Measurements from ENCODE around the gene CBX1.
A peak's percentile ranks its signal among the peaks of the same experiment; 100 is the strongest.
"Not testable (repeated sequence)": the region's sequence is repeated elsewhere in the genome, so short reads cannot be mapped to it uniquely, and the experiment has no call there.

Gene CBX1

DNA sequence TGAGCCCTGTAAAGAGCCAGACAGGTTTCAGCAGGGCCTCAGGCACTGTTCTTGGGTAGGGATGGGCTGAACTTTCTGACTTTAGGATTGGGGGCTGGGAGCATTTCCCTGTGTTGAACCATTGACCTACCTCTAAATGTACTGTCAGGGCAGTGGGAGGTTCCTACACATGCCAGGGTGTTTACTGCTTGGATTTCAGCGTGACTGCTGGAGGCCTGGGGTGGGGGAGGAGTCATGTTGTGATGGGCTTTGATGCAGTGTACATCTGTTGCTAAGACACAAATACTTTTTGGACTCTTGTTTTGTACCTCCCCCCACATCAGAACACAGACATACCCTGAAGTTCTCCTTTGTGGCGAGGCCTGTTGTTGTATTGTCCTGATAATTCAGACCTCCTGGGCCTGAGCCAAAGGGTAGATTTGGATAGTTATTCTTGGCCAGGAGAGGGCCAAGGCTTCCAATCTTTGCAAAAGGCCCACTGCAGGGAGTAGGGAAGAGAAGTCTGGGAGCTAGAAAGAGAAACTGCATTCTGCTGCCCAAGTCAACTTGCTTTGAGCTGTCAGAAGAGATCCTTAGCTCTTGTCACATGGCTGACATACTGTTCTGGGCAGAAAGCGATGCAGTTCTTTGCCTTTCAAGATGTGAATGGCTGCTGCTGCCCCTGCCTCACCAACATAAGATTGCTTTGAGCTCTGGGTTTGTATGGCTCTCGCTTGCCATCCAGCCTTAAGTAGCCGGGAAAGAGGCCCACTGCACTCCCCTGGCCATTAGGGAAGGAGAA lies 49.4 kb downstream of the CBX1 start:
- DNase-seq (ENCODE audit: low read depth), result peak; percentile 95

DNA sequence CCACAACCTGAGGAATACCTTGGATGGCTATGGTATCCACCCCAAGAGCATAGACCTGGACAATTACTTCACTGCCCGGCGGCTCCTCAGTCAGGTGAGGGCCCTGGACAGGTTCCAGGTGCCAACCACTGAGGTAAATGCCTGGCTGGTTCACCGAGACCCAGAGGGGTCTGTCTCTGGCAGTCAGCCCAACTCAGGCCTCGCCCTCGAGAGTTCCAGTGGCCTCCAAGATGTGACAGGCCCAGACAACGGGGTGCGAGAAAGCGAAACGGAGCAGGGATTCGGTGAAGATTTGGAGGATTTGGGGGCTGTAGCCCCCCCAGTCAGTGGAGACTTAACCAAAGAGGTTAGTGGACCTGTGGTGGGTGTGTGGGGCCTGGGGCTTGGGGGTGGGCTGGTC lies 50.0 kb downstream of the CBX1 start:
- no peak for DNase-seq (ENCODE audit: low read depth)

DNA sequence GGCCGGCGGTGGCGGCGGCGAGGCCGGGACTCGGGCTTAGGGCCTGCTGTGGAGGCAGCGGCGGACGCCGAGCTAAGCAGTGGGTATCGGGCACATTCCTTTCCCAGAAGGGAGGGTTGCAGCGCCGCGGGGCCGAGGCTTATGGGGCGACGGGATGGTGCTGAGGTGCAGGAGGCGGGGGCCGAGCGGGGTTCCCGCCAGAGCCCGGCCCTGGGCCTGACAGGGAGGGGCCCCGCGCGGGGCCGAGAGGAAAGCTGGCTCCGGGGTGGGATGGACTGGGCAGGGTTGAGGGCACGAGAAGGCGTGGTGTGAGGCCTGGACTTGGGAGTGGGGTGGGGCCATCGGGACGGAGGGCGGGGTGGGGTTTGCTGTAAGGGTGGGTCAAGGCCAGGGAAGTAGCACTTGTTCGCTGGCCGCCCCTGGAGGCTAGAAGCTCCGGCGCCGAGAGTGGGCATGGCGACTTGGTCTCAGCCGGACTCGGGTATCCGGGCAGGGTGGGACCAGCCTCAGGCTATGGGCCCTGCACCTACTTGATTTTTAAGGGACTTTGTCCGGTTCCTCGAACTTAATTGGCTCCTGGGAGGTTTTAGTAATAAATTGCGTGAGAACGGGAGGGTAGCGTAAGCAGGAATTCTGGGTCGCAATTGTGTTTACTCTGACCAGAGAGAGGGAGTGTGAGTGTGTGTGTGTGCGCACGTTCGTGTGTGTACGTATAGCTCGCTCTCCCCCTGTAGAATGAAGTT lies 52.7 kb downstream of the CBX1 start:
- DNase-seq (ENCODE audit: low read depth), result peak; percentile 96

DNA sequence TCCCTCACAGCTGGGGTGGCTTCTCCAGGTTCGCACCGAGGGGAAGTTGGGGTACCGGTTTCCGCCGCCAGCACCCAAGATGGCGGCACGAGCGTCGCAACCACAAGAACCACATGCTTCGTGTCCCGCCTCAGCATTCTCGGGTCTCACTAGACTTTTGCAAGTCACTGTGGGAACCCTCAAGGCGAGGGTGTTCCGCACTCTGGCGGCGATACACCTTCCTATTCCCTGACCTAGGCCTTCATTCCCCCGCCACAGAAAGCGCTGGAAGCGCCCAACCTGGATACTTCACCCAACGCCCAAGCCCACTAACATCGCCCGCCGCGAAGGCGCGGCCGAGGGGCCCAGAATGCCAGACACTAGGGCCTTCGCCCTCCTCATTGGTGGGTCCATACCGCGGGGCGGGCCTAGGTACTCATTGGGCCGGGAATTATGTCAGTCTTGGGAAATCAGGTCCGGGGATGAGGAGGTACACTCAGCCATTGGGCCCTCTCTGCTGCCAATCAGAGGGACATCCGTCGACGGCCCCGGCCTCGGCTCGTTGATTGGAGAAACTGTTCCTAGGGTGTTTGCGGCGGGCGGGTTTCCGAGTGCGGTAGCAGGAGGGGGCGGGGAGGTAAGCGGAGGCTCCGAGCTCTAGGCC lies 53.4 kb downstream of the CBX1 start, which contains the start of gene NFE2L1:
NFE2L1 (plus strand) TSS at position 619 of the 643 bp plus-strand sequence. CDS start 2,760 bp downstream, outside the sequence.
- DNase-seq (ENCODE audit: low read depth), result peak; percentile 99

DNA sequence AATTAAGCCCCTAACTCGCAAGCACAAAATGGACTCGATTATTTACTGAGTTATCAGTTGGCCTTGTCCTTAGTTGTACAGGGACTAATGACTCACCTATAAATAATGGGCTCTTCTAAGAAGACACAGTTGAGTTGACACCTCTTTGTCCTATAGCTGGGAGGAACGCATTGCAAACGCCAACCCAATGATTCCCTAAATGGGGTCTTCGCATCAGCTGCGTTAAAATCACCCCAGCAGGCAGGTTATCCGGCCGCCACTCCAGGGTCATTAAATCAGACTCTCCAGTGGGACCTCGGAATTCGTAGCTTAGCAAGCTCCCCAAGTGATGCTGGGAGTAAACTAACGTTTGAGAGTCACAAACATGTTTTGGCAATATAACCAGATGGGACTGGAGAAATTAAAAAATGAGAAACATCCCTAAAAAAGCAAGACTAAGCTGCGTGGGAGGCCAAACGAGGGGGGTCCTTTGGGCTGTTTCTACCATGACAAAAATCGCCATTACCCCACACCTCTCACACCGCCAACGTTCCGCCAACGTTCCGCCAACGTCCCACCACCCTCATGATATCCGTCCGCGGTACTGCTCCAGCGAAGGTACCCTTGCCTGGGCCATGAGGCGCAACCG lies 54.1 kb downstream of the CBX1 start:
- DNase-seq (ENCODE audit: low read depth), result no peak

DNA sequence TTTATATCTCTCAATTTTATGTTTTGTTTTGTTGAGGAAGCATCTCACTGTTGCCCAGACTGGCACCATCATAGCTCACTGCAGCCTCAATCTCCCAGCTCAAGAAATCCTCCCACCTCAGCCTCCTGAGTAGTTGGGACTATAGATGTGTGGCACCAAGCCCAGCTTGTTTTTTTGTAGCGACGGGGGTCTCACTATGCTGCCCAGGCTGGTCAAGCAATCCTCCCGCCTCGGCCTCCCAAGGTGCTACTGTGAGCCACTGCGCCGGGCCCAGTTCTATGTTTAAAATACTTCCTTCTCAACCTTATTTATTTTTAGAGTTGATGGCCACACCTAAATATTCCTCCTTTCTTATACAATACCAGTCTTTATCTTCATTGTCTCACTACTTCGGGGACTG lies 55.0 kb downstream of the CBX1 start:
- no peak for DNase-seq (ENCODE audit: low read depth)

DNA sequence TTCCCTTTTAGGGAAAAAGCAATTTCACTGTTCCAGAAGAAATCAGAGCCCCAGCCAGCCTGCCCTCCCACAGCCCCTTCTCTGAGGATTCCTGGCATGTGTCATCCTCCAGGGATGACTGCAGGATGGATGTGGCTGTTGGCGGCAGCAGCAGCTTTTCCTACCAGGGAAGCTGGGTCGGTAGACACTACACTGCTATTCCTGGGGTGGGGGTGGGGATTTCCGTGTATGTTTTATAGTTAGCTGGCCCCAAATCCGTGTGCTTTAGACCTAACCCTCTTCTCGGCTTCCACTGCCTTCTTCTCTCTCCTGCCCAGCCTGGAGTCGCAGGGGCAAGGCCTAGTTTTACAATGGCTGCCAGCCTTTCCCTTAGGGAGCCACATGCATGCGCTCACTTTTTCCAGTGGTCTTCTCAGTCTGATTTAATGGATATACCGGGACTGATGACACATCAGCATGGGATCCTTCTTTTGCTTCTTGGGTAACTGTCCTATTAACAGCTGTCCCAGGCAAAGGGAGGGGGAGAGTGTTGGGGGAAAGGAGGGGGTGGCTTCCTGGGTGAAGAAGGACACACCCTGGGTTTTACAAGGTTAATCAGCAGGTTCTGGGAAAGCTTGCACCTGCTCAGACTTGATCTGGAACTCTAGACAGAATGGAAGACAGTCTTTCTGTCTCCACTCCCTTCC lies 55.8 kb downstream of the CBX1 start:
- no peak for DNase-seq (ENCODE audit: low read depth)

DNA sequence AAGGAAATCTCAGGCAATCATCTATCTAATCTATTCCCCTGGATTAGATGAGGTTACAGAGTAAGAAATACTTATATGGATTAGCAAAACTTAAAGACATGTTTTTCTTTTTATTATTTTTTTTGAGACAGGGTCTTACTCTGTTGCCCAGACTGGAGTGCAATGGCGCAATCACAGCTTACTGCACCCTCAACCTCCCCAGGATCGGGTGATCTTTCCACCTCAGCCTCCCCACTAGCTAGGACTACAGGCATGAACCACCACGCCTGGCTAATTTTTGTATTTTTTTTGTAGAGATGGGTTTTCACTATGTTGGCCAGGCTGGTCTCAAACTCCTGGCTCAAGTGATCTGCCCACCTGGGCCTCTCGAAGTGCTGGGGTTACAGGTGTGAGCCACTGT lies 56.4 kb downstream of the CBX1 start:
- DNase-seq (ENCODE audit: low read depth), result no peak

DNA sequence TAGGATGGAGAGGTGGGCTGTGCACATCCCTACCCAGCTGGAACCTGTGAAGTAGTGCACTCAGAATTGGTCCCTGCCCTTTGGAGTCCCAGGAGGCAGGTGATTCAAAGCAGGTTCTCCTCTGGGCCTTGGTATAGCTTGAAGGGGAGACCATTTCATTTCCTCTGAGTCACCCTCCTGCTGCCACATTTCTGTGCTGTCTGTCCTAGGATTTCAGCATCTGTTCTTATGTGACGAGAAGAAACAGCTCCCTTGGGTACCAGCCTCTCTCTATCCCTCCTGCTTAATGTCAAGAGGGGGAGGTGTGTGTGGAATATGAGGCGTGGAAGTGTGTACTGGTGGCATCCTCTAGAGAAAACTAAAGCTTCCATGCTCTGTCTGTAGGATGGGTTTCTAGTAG lies 58.1 kb downstream of the CBX1 start:
- DNase-seq (ENCODE audit: low read depth), result no peak

DNA sequence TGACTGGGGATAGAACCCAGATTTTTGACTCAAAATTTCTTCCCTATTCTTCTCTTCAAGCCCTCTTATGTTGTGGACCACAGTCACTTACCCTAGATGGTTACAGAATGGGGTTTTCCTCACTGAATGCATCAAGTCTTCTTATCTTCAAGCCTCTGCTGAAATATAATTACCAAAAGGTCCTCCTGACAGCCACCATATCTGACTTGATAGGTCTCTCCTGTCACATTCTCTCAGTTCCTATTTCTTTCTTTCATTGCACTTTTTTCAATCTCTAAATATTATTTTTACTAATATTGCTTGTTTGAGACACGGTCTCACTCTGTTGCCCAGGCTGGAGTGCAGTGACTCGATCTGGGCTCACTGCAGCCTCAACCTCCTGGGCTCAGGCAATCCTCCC lies 62.6 kb downstream of the CBX1 start:
- DNase-seq (ENCODE audit: low read depth), result no peak

DNA sequence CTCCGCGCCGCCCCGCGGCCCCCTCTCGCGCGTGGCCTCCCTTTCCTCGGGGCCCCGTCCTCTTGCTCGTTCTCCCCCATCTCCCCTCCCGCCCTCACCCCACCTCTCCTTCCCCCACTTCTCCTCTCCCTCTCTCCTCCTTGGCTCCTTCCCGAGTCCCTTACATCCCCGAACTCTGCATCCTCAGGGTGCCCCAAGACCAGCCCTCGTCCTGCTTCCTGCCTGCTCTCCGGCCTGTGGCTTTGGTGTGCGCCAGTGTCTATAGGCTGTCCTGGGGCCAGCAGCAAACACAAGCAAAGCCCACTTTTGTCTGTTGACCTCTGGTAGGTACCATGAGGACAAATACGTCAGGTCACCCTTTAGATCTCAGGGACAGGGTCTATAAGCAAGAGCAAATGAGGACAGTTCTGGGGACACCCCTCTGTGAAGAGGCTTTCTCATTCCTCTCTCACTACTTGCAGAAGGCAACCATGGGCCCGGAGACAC lies 63.4 kb downstream of the CBX1 start:
- DNase-seq (ENCODE audit: low read depth), result no peak

DNA sequence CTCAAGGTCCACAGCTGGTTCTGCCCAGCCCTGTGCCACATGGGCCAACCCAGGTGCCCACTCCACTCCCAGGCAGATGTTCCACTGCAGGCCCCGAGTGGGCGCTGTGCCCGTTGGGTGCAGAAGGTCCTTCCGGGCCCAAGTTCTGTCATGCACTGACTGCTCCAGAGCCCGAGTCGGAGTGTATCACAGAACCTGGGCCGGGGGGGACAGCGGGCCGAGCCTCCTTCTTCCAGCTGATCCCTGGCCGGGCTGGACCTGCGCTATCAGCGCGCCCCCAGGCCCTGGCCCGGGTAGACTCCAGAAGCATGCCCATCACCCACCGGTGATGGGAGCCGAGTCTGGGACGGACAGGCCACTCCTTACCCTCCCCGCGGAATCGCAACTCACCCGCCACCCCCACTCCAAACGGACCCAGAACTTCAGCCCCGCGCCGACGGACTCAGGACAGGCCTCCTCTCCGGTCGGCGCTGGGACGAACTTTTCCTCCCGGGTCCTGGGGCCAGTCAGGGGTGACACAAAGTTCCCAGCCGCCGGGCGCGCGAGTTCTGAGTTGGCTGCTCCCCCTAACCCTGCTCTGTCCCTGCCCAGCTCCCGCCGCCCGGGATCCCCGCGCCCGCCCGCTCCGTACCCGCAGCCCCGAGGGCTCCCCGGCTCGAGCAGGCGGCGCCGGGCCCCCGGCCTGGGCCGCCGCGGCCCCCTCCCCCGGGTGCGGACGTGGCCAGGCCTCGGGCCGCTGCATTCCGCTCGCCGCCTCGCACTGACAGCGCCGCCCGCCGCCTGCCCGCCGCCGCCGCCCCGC lies 64.0 kb downstream of the CBX1 start, which contains the start of gene COPZ2:
COPZ2 (minus strand) TSS at position 762 of the 802 bp plus-strand sequence; CDS start at position 742, 20 bp downstream.
- no peak for DNase-seq (ENCODE audit: low read depth)

DNA sequence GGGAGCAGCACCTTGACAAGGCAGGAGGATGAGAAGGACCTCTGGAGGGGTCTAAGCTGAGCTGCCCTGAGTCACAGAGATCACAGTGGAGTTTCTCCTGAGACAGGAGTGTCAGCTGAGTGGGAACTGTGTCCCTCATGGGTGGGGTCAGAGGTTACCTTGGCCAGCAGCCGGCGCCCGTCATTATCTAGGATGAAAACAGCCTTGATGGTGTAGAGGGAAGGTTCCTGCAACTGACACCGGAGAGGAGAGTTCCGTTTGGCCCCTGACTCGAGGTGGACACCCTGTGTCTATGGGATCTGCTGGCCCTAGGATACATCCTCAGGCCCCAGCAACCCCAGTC lies 64.6 kb downstream of the CBX1 start:
- DNase-seq (ENCODE audit: low read depth), result no peak

DNA sequence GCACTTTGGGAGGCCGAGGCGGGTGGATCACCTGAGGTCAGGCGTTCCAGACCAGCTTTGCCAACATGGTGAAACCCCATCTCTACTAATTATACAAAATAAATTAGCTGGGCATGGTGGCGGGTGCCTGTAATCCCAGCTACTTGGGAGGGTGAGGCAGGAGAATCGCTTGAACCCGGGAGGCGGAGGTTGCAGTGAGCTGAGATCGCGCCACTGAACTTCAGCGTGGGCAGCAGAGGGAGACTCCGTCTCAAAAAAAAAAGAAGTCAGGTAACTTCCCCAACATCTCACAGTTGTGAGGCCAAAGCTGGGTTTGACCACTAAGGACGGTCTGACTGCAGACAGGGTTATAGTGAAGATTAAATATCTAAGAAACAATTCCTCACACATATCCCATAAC lies 66.5 kb downstream of the CBX1 start:
- DNase-seq (ENCODE audit: low read depth), result not testable (repeated sequence)

DNA sequence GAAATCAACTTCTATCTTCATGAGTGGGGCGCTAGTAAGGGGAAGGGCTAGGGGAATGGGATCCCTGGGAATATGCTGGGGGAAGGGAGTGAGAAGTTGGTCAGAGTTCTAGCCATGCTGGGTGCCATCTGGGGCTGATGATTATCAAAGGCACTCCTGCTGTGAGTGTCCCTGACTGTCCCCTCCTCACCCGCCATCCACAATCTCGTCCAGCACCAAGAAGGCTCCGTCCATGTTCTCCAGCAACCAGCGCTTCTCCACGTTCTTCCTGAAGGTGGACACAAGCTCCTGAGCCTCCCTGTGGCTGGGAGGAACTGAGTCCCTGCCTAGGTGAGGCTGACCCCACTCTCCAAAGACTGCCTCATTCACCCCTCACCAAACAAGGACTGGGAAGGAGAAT lies 69.3 kb downstream of the CBX1 start:
- no peak for DNase-seq (ENCODE audit: low read depth)

DNA sequence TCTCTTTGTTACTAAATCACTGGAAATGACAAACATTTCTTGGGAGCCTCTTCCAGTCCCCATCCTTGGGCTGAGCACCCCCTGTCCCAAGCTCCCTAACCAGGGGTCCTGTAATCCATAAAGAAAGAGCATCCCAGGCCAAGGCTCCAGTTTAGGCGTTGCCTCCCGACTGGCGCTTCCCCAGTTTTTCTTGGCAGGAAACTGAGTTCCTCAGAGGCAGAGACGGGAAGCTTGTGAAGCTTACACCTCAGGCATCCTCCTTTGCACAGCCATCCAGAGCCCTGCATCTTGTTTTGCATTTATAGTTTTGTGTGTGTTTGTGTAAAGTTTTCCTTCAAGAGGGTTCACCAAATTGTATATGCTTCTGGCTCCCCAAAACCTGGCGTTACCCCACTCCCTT lies 70.7 kb downstream of the CBX1 start:
- DNase-seq (ENCODE audit: low read depth), result no peak

DNA sequence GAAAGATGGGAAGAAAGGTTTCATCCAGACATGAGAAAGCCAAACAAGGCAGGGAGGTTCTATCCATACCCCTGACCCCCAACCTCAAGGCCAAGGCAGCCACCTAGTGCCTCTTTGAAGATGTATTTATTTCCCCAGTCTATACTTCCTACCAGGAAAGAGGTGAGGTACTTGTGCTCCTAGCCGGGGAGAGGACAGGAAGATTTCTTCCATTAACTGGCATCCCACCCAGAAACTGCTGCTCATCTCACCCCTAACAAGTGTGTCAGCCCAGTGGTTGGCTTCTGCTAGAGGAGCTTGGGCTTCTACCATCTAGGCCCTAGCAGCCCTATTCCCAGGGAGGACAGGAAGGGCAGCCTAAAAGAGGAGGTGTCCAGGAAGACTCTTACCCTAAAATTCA lies 72.5 kb downstream of the CBX1 start:
- DNase-seq (ENCODE audit: low read depth), result no peak

DNA sequence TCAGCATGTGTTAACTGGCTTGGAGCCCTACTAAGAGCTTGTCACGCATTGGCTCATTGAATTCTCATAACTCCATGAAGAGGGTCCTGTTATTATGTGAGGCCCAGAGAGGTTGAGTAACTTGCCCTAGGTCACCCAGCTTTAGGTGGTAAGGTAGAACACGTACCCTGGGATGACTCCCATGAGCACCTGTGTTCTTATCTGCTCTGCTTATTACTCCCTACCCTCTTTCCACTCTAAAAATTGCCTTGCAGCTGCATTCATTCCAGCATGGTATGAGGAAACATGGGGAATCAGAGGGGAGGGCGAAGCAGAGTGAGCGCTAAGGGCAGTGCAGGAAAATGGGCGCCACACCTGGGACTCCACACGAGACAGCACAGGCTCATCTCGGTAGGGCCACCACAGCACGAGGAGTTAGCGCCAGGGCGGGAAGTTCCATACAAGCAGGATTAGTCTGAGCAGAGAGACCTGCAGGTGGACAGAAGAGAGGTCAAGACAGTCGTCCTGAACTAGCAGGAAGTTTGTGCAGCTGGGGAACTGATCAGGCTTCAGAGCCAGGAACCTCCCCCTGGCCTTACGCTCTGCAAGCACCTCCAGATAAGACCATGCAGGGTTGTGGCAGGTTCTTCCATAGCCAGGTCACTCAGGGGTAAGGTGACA lies 73.8 kb downstream of the CBX1 start:
- no peak for DNase-seq (ENCODE audit: low read depth)

DNA sequence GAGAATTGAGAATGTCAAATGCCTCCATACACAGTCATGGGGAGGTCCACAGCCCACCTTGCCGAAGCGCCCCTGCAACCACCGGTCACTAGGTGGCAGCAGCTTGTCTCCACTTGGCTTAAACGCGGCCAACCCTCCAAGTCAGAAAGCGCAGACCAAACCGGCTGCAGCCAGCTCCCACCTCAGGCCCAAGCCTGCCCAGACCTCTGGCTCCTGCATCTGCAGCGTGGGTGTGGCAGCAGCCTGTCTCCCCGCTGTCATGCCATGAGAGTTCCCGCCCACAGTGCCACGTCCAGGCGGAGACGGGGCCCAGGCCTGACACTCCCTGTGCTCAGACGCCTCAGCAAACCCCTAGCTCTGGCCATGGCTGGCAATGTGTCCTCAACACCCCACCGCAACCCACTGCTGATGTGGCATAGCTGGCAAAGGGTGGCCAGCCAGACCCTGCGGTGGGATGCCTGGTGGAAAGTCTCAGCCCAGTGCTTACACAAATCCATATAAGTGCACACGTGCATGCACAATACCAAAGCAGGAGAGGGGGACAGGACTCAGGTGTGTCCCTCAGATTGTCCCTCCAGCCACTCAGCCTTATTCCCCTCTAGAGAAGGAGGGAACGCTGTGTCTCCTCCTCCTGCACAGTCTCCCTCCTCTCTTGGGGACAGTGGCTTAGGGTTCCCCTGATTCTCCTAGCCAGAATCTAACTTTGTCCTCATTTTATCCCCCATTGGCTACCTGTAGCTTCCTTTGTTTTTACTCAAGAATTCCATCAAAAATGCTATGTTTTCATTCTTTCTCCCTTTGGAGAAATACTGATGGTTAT lies 74.6 kb downstream of the CBX1 start:
- peak; percentile 91 for DNase-seq (ENCODE audit: low read depth)

Measured in fibroblast of the conjunctiva (primary cell).